Measurements from ENCODE around the gene ABCA4. TPM values are rescaled to one million over a fixed set of nuclear protein-coding genes. Genes with fewer than 3 reads are reported as not detected.

Gene ABCA4
- total RNA-seq, 1 donor from 2014 or later, result 0.25 TPM

DNA sequence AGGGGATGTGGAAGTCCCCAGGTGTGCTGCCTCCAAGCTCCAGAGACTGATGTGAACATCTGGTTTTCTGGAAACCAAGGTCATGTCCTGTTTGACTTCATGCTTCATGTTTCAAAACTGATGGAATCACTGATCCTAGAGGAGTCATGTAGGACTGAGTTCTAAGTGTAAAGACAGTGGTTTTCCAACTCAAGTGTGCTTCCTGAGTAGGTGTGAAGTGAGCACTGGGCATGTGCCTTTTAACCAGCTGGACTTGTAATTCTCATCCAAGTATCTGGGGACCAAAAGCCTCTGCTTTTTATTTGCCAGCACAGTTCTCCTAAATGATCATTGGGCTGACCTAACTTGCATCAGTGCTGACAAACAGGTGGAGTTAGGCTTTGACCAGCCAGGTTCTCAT lies 36.9 kb downstream of the ABCA4 start:
- intact Hi-C loops (cut with micrococcal nuclease), result no loop called here

DNA sequence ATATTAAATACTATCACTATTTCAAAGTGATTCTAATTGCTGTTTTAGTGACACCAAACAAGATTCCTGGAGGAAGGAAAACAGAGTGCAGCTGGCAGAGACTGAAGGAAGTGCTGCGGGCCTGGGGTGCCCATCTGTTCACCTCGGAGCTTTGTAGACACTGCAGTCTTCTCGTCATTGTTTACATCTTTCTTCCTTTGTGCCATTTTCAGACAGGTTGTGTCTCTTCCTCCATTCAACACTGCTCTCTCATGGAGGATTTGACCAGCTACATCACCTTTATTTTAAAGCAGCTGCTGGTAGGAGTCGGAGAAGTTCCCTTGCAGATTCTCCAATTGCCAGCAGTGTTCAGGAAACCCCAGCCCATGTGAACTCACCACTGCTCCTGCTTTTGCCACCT lies 37.3 kb downstream of the ABCA4 start:
- intact Hi-C loops (cut with micrococcal nuclease), result no loop called here

DNA sequence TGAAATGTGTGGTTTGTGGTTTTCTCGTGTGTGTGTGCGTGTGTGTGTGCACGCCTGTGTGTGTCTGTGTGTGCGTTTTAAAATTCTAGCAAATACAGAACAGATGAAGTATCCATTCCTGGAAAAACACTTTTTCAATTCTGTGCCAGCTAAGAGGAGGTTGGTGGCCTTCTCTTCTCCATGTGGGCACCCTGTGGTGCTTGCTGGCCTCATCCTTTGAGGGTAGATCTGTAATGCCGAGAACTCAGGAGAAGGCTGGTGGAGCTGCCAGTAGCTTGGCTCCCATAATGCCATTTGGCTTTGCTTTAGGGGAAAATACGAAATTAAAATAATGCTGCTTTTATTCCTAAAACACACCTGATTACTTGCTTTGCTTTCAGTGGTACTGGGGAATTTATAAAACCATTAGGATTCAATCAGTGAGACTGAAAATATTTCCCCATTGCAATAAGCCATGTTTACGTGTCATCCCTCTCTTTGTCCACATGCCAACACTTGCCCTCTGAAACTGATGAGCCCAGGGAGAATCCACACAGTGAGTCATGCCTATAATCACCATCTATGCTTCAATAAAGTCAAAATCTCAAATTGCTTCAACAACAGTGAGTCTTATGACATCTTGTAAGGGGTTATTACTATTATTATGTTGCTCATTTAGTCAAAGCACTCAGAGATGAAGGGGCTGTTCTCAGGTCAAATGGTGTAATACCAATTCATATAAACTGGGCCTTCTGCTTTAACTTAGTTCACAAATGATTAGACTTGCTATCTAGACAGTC lies 39.2 kb downstream of the ABCA4 start:
- intact Hi-C loops (cut with micrococcal nuclease), result no loop called here

DNA sequence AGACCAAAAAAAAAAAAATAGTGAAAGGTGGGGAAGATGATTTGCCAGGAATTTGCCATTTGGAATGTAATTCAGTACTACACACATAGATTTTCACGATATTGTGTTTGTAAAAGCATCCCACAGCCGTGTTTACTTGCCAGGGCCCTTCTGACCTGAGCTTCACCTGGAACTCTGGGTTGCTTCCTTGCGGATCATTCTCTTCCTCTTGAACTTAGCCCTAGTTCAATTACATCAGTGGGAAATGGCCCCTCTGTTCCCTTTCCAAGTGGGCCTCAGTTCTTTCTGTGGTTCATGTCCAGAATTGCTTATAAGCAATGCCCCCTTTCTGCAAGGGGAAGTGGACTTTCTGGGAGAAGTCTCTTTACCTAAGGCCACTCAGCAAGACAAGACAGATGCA lies 41.0 kb downstream of the ABCA4 start:
- intact Hi-C loops (cut with micrococcal nuclease), result no loop called here

DNA sequence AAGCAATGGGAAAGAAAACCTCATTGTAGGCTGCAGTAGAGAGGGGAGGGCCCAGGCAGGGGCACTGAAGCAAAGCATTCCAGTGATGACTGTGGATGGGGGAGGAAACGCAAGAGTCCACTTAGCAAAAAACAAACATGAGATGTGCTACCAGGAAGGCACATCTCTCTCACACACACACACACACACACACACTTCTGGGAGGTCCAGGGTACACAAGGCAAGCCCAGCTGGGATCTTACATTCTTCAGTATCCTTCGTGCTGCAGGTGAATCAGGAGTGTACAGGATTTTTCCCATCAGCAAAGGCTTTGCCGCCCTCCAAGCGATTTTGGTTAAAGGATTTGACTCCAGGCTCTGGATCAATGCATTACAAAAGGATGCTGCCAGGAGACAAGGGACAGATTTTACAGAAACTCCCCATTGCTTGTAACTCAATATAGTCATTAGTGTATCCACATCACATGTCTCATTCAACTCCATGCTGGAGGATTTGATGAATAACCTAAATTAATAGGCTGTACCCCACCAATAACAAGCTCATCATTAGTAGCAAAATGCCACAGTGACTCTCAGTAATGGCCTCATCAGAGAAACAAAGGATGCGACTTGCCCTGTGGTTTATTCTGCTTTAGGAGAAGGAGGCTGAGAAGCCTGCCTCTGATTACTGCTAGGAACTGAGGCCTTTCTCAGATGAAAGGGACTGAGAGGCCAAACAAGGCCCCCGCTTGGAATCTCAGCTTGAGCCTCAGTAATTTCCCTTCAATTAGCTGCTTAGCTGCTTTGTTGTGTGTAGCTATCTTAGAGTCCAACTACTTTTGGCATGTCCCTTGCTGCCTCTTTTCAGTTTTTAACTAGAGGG lies 41.6 kb downstream of the ABCA4 start:
- intact Hi-C loops (cut with micrococcal nuclease), result no loop called here

DNA sequence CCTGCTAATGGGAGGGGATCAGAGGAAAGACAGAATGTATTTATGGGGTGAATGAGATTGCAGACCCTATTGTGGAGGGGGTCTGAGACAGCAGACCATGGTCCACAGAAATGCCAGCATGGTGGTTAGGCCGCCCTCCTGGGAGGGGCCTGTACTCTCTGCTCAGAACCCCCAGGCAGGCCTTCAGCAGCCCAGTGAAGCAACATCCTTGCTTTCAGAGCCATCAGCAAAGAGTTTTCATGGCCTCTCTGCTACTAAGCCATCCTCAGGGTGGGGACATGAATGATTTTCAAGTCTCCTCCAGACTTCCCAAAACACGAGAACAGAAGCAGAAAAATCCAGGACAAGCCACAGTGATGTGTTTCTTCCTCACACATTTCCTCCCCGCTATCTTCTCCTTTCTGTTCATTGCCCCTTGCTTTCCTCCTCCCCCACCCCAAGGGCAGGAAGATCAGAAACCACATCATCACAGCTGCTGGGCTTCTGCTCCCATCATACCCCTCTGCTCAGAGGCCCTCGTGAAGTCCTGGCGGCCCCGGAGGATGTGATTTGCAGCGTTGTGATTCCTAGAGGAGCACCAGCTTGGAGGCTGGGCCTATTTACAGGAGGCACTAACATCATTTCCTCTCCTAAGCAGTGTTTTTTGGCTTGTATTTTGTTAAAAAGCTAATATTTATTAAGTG lies 48.0 kb downstream of the ABCA4 start:
- intact Hi-C loops (cut with micrococcal nuclease), result no loop called here

DNA sequence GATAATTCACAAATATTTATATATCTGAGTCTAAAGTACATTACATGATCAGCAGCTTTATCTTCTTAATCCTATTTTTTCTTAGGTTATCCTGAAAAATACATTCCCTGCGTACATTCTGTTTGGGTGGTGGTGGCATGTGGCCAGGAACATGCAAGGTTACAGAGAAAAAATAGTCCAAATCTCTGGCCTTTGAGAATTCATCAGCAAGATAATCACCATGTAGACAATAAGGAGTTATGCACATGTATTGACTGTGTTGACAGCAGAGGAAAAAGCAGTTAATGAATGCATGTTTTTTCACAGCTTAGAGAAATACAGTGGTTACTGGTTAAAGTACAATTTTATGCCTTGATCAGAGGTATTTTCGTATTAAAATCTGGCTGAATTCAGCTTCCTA lies 49.0 kb downstream of the ABCA4 start:
- intact Hi-C loops (cut with micrococcal nuclease), result no loop called here

DNA sequence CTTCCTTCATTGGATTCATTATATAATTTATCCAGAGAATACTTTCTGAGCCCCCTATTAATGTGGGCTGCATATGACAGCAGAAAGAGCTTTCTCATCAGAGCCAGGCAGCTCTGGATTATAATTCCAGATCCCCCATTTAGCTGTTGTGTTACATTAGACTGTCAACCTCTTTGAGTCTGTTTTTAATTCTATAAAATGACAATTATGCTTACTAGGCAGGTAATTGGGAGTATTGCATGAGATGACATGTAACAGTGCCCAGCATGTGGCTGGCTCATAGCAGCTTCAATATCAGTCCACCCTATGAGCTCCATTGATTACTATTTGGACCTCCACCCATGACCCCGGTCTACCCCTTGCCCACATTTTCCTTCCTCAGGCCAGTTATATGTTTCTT lies 49.6 kb downstream of the ABCA4 start:
- intact Hi-C loops (cut with micrococcal nuclease), result no loop called here

DNA sequence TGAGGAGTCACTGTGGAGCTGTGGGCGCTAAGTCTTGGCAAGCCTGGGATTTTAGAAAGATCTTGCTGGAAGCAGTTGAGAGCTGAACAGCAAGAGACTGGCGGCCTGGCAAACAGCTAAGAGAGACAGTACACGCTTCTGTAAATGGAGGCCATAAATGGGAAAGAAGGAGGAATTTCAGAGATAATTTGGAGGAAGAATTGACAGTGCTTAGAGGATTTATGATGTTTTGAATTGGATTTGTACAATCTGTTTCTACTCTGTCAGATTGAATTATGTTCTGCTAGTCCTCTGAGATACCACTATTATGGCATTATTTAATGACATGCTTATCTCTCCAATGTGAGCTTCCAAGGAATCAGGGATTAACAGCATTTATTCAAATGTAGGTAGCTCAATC lies 50.1 kb downstream of the ABCA4 start:
- intact Hi-C loops (cut with micrococcal nuclease), result no loop called here

DNA sequence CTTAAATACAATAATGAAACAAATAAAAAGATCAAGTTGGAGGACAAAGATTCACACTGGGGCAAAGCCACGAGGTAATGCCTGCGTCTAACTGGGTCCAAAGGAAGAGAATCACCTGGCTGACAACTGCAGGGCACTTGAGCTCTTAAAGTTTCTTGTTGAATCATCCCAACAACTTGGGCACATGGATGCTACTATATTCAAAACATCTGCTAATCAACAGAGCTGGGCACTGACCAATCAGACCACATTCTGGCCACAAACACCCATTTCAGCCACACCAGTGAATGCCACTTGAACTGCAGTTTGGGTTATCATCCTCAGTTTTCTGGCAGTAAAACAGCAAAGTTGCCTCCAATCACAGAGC lies 51.0 kb downstream of the ABCA4 start:
- intact Hi-C loops (cut with micrococcal nuclease), result no loop called here

DNA sequence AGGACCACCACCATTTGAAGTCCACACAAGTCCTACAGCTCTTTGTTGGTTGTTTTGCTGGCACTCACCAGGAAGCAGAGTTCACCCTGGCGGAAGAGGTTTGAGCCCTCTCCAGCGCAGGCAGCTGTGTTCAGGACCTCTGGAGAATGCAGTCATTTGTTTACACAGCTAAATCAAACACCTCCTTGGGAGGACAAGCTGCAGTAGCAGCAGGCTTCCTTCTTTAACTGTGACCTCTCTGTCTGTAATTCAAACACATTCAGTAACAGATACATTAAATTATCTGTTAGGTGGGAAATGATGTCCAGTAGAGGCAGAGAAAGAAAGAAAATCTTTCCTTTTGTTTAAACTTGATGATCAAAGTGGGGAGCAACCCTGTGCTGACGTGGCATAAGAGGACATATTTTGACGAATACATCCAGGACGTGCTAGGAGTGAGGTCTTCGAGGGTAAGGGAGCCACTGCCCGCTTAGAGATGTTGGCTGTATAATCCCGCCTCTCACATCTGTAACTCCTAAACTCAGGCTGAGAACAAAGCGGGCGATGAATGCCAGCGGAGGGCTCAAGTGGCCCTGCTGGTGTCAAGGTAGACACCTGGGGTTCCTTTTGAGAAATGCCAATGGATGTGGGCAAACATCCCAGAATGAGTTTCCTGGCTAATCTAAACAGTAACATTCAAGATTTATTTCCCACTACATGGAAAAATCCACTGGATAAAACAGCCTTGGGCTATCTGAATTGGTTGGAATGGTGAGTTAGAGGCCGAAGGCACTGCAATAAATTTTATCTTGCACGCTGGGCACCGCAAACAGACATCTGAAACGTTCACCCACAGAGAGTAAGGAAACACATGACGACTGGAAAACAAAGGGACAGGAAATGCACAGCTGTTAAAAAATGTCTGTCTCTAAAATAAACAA lies 51.7 kb downstream of the ABCA4 start:
- intact Hi-C loops (cut with micrococcal nuclease), result no loop called here

DNA sequence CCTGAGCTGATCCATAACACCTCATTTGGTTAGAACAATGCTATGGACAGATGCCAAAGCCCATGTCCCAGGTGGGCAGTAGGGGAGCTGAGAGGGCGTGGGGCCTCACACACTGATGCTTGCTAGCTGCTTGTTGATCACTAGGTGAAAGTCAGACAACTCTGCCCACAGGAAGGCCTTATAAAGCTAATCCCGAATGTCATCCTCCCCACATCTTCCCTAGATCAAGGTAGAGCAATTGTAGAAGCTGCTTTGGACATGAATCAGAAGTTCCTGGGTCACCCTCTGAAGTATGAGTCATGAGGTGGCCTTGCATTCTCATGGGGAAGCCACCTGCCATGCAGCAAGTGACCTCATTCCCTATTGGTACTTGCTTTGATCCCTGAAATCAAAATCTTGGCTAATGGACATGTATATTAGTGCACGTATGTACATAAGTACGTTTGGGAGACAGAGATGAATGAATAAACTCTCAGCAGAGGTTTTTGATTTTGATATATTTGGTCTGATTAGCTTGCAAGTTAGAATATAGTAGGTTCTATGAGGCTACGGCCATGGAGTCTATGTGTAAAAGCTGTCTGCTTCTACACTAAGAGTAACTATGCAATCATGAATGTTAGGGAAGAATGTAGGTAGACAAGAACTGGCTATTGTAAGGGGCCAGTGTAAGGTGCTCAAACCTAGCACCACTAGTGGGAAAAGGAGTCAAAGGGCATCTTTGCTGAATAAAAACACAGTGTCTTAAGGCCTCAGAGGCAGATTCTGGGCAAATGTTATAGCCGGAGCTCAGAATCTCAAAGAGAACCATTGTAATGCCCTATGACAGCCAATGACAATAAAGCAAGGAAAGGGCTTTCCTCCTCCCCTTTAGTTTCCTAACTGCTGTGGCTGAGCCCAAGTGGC lies 52.6 kb downstream of the ABCA4 start:
- intact Hi-C loops (cut with micrococcal nuclease), result no loop called here

DNA sequence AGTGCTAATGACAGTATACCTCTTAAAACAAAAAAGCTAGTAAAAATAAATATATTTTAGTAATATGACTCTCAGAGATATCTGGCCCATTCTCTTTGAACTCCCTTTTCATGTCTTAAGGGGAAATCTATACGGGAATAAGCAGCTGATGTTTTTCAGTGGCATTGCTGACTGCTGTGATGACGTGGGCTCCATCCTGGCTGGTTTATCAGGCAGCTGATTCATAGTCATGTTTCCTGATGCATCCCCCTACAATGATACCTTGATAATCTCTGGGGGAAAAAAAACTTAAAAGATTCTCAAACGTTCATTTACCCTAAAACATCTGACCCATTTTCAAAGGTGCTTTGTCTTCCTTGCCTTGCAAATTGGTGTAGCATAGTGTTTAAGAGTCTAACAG lies 53.8 kb downstream of the ABCA4 start:
- intact Hi-C loops (cut with micrococcal nuclease), result no loop called here

DNA sequence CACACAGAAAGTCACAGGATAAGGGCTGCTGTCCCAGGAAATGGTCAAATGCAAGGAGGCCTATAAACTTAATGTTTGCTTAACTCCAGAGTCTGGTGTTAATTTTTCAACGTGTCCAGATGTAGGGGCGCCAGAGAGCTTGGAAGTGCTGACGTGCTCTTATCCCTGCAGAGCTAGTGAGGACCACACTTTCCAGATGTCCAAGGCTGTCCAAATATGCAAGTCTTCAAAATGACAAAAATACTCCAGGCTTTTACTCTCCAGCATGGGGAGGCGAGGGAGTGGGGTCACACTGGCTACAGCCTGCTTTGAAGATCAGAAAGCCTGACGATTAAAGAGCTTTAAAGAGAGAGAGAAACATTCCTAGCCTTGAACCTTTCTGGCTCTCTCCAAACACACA lies 57.6 kb downstream of the ABCA4 start:
- intact Hi-C loops (cut with micrococcal nuclease), result loop anchor here (5.0 kb wide), 1 partner anchor 419 kb away; no protein-coding TSS in a partner anchor

DNA sequence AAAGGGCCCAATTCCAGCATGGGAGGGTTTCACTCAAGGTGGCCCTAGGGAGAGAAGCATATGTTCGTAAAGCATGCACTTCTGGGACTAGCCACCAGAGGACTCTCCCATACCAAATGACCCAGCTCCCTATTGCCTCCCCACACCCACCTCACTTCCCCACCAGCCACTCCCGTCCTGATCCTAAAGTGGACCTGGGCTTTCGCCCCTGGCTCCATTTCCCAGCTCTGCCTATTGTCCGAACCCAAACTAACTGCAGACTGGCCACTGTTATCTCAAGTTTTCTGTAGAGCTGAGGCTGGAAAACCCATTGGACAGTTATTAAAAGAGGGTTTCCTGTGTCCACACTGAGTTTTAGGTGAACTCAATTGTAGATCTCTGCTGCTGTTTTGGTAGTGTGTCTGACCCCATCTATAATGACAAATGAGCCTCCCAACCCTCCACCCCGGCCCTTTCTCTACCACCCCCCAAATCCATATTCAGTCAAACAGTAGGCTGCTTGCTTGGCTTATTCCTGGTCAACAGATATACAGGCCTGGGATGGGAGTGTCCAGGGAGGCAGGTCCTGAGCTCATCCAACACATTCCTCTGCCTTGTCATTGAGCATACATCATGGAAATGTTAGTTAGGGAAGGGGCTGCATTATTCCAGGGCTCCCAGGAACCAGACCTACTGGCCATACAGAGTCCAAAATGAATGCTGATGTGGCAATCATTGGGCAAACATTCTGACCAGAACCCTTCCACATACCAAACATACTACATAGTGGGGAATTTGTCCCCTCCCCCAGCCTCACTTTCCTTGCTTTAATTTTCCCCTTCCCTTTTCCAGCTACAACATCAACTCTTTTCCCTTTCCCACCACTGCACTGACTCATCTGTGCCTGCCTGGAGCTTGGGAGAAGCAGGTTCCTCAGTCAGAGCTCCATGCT lies 59.2 kb downstream of the ABCA4 start:
- intact Hi-C loops (cut with micrococcal nuclease), result loop anchor here (1.0 to 5.0 kb wide), 5 partner anchors 180 to 745 kb away; no protein-coding TSS in a partner anchor

DNA sequence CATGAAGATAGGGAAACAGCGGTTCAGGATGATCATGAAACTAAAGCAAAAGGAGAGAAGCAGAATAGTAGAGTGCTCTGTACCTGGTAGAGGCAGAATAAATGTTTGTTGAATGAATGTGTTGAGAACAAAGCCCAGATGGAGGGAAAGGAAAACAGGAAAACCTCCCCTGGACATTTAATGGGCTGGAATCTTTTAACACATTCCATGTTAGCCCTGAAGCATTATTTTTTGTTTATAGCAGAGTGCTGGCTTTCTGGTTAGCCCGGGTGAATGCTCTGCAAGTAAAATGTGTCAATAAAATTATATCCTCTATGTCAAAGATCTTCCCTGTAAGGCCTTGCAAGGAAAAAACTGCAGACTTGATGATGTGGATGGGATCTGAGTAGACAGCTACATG lies 60.2 kb downstream of the ABCA4 start:
- intact Hi-C loops (cut with micrococcal nuclease), result loop anchor here (1.0 to 5.0 kb wide), 5 partner anchors 181 to 746 kb away; no protein-coding TSS in a partner anchor

DNA sequence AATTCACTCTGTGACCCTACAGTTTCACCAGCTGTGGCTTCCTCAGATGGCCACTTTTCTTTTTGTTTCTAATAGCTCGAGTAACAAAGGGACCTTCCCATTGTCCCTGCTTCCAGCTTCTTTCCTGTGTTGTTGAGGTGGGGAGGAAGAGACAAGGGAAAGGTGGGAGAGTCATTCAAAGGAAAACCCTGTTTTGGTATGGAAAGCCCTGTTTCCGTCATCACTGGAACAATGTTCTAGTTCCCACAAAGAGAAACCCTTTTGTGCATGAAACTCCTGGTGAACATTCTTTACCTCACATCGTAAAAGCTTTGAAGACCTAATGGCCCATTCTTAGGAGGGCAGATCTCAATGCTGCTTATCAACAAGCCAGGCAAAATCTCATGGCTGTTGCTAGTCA lies 62.2 kb downstream of the ABCA4 start:
- intact Hi-C loops (cut with micrococcal nuclease), result no loop called here

DNA sequence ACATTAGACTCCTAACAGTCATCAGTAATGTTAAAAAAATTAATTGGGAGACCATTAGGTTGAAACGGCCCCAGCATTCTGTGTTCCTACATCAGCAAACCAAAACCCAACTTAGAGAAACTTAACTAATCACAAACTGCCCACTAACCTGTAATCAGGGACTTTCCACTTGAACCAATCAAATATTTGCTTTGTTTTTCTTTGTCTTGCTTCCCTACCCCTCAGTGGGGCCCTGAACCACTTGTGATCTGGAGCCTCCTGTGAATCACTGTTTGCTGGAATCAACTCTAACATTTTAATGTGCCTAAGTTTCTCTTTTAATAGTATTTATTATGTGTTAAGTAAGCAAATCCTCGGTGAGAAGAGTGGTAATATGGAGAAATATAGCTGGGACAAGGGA lies 64.0 kb downstream of the ABCA4 start:
- intact Hi-C loops (cut with micrococcal nuclease), result no loop called here

DNA sequence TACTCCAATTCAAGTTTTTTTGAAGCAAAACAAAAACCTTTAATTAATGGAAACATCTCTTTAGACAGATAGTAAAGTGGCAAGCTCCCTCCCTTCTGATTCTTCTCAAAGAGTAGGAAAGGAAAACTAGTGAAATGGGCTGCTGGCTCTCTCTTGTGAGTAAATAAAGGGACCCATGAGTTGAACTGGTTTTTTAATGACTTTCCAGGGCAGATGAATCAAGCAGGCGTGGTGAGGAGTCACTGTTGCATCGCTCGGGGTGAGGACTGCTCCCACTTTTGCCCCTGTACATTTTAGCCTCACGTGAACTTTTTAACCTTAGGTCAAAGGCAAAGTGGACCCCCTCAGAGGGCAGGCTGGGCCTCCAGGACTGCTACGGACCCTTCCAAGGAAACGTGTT lies 64.8 kb downstream of the ABCA4 start:
- intact Hi-C loops (cut with micrococcal nuclease), result no loop called here

Data from T-helper 1 cell treated with Interleukin-12 subunit alpha and Interleukin-12 subunit beta and Interleukin-4 antibody, amounts not matched to agents 30 ng/mL and 1 ng/mL, for 36 hours (primary cell).